Activated T-cell treated with anti-CD3 and anti-CD28 coated beads, Interleukin-2, amount 50 U/mL, for 24 hours (primary cell): ENCODE measurements around the gene USP54.
"Not testable (repeated sequence)": the region's sequence is repeated elsewhere in the genome, so short reads cannot be mapped to it uniquely, and the experiment has no call there.

Experiments
- DNase-seq: peaks from one replicate; pipeline ENCODE4 v3.0.0-alpha.2; 2020
- H3K27ac Mint-ChIP-seq: 2 replicates; pipeline ENCODE4 v1.8.0; 2020; ENCODE audit warnings: mild to moderate bottlenecking, mixed read lengths
- H3K27me3 Mint-ChIP-seq: 2 replicates; pipeline ENCODE4 v1.8.0; 2020; ENCODE audit warnings: mixed read lengths
- H3K36me3 Mint-ChIP-seq: 2 replicates; pipeline ENCODE4 v1.8.0; 2020; ENCODE audit warnings: low read depth, mixed read lengths
- H3K4me1 Mint-ChIP-seq: 2 replicates; pipeline ENCODE4 v1.8.0; 2020; ENCODE audit warnings: low read depth, mixed read lengths
- H3K4me3 Mint-ChIP-seq: 2 replicates; pipeline ENCODE4 v1.8.0; 2020; ENCODE audit warnings: mild to moderate bottlenecking, moderate library complexity, mixed read lengths
- H3K9me3 Mint-ChIP-seq: 2 replicates; pipeline ENCODE4 v1.8.0; 2020; ENCODE audit warnings: mixed read lengths

USP54 gene

GRCh38 chr10:73567025-73567424 lies 24.1 kb downstream of the USP54 start:
- H3K27ac Mint-ChIP-seq, H3K4me3 Mint-ChIP-seq, DNase-seq, H3K27me3 Mint-ChIP-seq, H3K9me3 Mint-ChIP-seq, H3K4me1 Mint-ChIP-seq, H3K36me3 Mint-ChIP-seq: not testable (repeated sequence)

- H3K27ac Mint-ChIP-seq, result no peak overlapping the region
- H3K9me3 Mint-ChIP-seq, result no peaks in the 10 kb centered on the region
- no peaks in the 10 kb centered on the region for H3K4me1 Mint-ChIP-seq
- no peaks in the 10 kb centered on the region for H3K27me3 Mint-ChIP-seq
- no peak for DNase-seq
- H3K36me3 Mint-ChIP-seq, result no peaks in the 10 kb centered on the region
- H3K4me3 Mint-ChIP-seq, result no peak overlapping the region
Observed at GRCh38 chr10:73561192-73561591, 29.9 kb downstream of the USP54 start.

DNA sequence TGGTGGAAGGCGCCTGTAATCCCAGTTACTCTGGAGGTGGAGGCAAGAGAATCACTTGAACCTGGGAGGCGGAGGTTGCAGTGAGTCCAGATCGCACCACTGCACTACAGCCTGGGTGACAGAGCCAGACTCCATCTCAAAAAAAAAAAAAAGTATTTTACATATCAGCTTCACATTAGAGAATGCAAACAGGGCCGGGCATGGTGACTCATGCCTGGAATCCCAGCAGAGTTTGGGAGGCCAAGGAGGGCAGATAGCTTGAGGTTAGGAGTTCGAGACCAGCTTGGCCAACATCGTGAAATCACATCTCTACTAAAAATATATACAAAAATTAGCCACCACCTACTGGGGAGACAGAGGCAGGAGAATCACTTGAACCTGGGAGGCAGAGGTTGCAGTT lies 31.6 kb downstream of the USP54 start:
- DNase-seq, result no peak
- no peak overlapping the region for H3K4me3 Mint-ChIP-seq
- H3K36me3 Mint-ChIP-seq, result no peaks in the 10 kb centered on the region
- no peak overlapping the region for H3K27ac Mint-ChIP-seq
- no peaks in the 10 kb centered on the region for H3K9me3 Mint-ChIP-seq
- H3K27me3 Mint-ChIP-seq, result no peaks in the 10 kb centered on the region
- H3K4me1 Mint-ChIP-seq, result no peaks in the 10 kb centered on the region

DNA sequence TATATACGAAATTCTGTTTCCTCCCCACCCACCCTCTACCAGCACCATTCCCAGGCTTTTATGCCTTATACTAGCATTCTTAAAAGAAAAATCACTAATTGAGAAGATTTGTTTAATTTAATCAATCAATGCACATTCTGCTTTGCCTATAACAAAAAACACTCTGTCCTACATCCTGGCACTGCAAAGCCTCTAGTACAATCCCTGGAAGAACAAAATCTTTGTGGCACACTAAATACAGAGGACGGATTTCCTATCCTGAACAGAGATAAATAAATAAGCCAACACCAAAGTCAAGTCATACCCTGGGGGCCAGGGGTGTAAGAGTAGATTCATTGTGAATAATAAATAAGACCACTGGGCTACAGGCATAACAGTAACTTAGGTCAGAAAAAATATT lies 34.3 kb downstream of the USP54 start:
- H3K27ac Mint-ChIP-seq, result no peak overlapping the region
- no peaks in the 10 kb centered on the region for H3K9me3 Mint-ChIP-seq
- DNase-seq, result no peak
- no peaks in the 10 kb centered on the region for H3K4me1 Mint-ChIP-seq
- H3K4me3 Mint-ChIP-seq, result no peak overlapping the region
- H3K36me3 Mint-ChIP-seq, result no peaks in the 10 kb centered on the region
- no peaks in the 10 kb centered on the region for H3K27me3 Mint-ChIP-seq

GRCh38 chr10:73554721-73555120 lies 36.4 kb downstream of the USP54 start:
- Mint-ChIP-seq H3K27me3 (no peaks in the 10 kb centered on the region), H3K9me3 (no peaks in the 10 kb centered on the region), H3K27ac (no peak overlapping the region)

GRCh38 chr10:73553761-73554160 lies 37.4 kb downstream of the USP54 start:
- no peaks in the 10 kb centered on the region for H3K4me1 Mint-ChIP-seq
- H3K4me3 Mint-ChIP-seq, result no peak overlapping the region
- no peak for DNase-seq
- no peaks in the 10 kb centered on the region for H3K9me3 Mint-ChIP-seq
- no peaks in the 10 kb centered on the region for H3K36me3 Mint-ChIP-seq
- H3K27ac Mint-ChIP-seq, result no peak overlapping the region
- H3K27me3 Mint-ChIP-seq, result no peaks in the 10 kb centered on the region

More at GRCh38 chr10:73554721-73555120, 36.4 kb downstream of the USP54 start:
- Mint-ChIP-seq H3K4me3 (no peak overlapping the region), H3K36me3 (no peaks in the 10 kb centered on the region), H3K4me1 (no peaks in the 10 kb centered on the region)
- DNase-seq, result no peak

DNA sequence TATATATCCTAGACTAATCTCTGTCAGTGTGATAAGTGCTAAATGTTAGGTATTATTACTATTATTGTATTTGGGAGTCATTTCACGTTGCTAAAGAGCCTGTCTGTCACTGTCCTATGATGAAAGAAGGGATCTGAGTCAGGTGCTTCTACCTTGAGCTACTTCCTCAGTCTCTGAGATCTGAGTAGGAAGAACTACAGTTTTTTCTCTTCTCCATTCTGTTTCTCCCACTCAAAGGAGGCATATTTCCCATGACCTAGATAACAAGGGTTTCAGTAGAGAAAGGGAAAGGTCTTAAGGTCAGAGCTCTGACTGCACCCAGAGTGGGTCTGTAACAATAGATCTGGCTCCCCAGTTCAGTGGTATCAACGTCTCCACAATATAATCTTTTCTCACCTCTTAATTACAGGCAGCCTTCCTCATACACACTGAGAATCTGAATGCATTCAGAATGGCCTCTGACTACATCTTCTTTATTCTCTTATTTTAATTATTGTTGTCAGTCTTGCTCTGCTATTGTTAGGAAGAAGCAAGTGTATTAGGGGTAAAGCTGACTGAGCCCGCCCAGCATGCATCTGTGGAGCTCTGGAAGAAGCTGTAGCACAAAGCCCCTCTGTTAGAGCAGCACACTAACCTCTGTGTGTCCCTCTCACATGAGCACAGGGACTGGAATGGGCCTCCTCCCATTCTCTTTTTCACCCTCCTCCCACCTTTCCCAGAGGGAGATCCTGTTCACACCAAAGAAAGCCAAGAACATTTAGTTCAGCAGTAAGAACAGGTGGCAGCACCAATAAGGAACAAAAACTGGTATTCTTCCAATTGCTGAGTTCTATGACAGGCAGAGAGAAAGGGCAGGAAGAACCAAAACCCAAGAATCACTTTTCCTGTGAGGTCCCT lies 38.1 kb downstream of the USP54 start:
- Mint-ChIP-seq H3K27ac (no peak overlapping the region), H3K4me1 (no peaks in the 10 kb centered on the region)
- DNase-seq, result no peak

DNA sequence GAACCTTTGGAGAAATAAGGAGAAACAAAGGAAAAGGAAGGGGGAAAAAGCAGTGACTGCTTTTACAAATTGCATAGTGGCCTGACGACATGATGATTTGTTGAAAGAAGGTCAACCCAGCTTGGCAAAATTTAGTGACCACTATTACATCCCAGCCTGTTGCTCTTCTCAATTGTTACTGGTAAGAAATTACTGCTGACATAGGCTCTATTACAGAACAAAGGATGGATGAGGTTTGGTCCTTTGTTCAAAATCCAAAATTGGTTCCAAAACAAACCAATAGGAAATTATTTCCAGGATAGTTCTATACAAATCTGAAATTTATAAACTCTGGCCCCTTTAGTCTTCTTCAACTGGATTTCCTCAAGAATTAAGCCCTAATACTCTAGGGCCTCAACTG lies 39.6 kb downstream of the USP54 start:
- H3K4me1 Mint-ChIP-seq, result no peaks in the 10 kb centered on the region
- H3K36me3 Mint-ChIP-seq, result no peaks in the 10 kb centered on the region
- no peak overlapping the region for H3K27ac Mint-ChIP-seq
- no peaks in the 10 kb centered on the region for H3K9me3 Mint-ChIP-seq
- no peaks in the 10 kb centered on the region for H3K27me3 Mint-ChIP-seq
- H3K4me3 Mint-ChIP-seq, result no peak overlapping the region
- no peak for DNase-seq

More for the DNA sequence above, 38.1 kb downstream of the USP54 start:
- Mint-ChIP-seq H3K4me3 (no peak overlapping the region), H3K27me3 (no peaks in the 10 kb centered on the region), H3K9me3 (no peaks in the 10 kb centered on the region), H3K36me3 (no peaks in the 10 kb centered on the region)

DNA sequence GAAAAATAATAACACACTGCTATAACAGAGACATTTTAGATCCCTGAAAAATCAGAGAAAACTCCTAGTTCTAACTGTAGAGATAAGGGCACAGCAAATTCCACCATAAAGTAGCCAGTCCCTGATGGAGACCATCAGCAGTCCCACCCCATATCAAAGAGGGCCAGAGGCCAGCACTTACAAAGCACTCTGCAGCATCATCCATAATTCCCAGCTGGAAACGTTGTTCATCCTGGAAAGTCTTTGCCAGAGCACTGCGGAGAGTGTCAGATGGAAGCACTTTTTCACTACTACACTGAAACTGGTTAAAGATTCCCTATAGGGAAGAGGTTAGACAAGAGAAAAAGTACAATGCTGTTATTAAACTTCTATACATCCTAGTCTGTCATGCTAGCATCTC lies 45.8 kb downstream of the USP54 start:
- Mint-ChIP-seq H3K27ac (no peak overlapping the region), H3K36me3 (no peaks in the 10 kb centered on the region), H3K9me3 (no peaks in the 10 kb centered on the region), H3K27me3 (no peaks in the 10 kb centered on the region), H3K4me3 (no peak overlapping the region), H3K4me1 (no peaks in the 10 kb centered on the region)
- DNase-seq, result no peak

GRCh38 chr10:73537709-73538108 lies 53.4 kb downstream of the USP54 start:
- Mint-ChIP-seq H3K4me1 (peaks cover 11% of the 10 kb centered on the region), H3K27me3 (no peaks in the 10 kb centered on the region), H3K36me3 (peaks cover 6% of the 10 kb centered on the region), H3K9me3 (no peaks in the 10 kb centered on the region), H3K27ac (no peak overlapping the region), H3K4me3 (no peak overlapping the region)
- DNase-seq, result no peak

DNA sequence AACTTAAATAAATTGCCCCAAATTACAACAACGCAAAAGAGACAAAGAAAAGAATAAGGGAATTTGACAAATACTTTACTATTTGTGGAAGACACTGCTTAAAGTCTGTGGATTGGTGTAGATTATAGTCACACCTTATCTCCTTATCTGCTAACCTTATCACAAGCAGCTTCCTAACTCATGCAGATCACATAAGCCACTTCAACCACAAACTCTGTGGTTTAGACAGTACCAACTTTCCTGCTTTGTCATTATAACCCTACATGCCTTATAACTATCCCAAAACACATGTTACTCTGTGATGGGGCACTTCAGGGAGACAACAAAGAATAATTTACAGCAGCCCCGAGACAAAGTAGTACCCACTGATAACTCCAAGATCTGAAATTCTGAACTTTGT lies 53.9 kb downstream of the USP54 start:
- no peak overlapping the region for H3K4me3 Mint-ChIP-seq
- DNase-seq, result no peak
- no peaks in the 10 kb centered on the region for H3K9me3 Mint-ChIP-seq
- H3K4me1 Mint-ChIP-seq, result peaks cover 11% of the 10 kb centered on the region
- H3K27ac Mint-ChIP-seq, result no peak overlapping the region
- peaks cover 6% of the 10 kb centered on the region for H3K36me3 Mint-ChIP-seq
- H3K27me3 Mint-ChIP-seq, result no peaks in the 10 kb centered on the region

- Mint-ChIP-seq H3K4me1 (peaks cover 11% of the 10 kb centered on the region), H3K27ac (no peak overlapping the region), H3K36me3 (peaks cover 6% of the 10 kb centered on the region), H3K27me3 (no peaks in the 10 kb centered on the region), H3K4me3 (no peak overlapping the region), H3K9me3 (no peaks in the 10 kb centered on the region)
- no peak for DNase-seq
Observed at GRCh38 chr10:73534857-73535256, 56.3 kb downstream of the USP54 start.

DNA sequence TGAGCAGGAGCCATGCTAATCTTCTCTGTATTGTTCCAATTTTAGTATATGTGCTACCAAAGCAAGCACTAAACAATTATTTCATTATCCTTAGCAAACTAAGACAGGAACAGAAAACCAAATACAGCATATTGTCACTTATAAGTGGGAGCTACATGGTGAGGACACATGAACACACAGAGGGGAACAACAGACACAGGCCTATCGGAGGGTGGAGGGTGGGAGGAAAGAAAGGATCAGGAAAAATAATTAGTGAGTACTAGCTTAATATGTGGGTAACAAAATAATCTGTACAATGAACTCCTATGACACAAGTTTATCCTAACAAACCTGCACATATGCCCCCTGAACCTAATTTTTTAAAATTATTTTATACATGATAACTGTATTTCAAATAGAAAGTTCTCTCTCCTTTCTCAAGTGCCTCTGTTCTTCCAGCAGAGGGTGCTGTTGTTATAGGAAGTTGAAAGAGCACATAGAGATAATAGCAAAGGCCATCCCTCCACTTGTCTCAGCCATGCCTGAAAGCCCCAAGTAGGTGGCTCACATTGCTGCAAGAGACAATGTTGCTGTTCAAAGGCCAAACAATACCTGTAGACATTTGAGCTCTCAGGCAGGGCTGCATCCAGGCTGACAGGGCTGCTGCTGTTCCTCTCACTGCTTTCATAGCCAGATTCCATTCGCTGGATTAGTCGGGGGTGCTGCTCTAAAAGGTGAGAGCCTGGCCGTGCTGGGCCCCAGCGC lies 61.9 kb downstream of the USP54 start:
- Mint-ChIP-seq H3K4me1 (no peaks in the 10 kb centered on the region), H3K27ac (no peak overlapping the region), H3K36me3 (peaks cover 6% of the 10 kb centered on the region), H3K9me3 (no peaks in the 10 kb centered on the region), H3K27me3 (no peaks in the 10 kb centered on the region), H3K4me3 (no peak overlapping the region)
- DNase-seq, result peak; percentile 47

DNA sequence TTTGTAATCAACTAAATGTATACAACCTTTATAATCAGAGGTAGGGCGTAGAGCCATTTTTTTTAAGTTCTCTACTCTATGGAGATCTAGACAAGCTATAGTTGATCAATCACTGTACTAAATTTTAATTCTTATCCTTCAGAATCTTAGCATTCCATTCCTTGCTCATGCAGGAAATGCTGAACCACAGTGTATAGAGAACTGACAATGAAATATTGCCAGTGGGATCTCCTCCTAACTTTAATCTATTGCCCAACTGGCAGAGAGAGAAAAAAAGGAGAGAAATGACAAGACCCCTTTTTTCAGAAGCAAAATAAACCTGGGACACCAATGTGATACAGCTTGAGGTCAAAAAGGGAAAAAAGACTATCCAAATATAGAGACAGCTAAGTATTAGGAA lies 68.9 kb downstream of the USP54 start:
- Mint-ChIP-seq H3K4me1 (no peaks in the 10 kb centered on the region), H3K9me3 (no peaks in the 10 kb centered on the region), H3K36me3 (peaks cover 16% of the 10 kb centered on the region), H3K4me3 (no peak overlapping the region), H3K27me3 (no peaks in the 10 kb centered on the region), H3K27ac (no peak overlapping the region)
- DNase-seq, result no peak

GRCh38 chr10:73519336-73519735 lies 71.8 kb downstream of the USP54 start:
- Mint-ChIP-seq H3K27me3 (no peaks in the 10 kb centered on the region), H3K36me3 (peaks cover 10% of the 10 kb centered on the region), H3K9me3 (no peaks in the 10 kb centered on the region), H3K27ac (no peak overlapping the region), H3K4me3 (no peak overlapping the region), H3K4me1 (no peaks in the 10 kb centered on the region)
- DNase-seq, result no peak
